GM12873 (cell line): Measurements from ENCODE around the gene NUP54.
A peak's percentile ranks its signal among the peaks of the same experiment; 100 is the strongest.

Source experiments
- CTCF ChIP-seq: IDR thresholded peaks from 2 replicates; pipeline ENCODE4 v1.5.1; 2012; ENCODE audit warnings: low read depth, mild to moderate bottlenecking, moderate library complexity, low read length, control low read depth; ENCODE audit not compliant: insufficient read depth; ENCODE audit errors: missing control alignments

Gene NUP54

GRCh38 chr4:76188149-76188548, 40.0 kb upstream of the NUP54 start:
- TF ChIP-seq CTCF: no peak

GRCh38 chr4:76187152-76187551, 39.0 kb upstream of the NUP54 start:
- TF ChIP-seq CTCF: no peak

- TF ChIP-seq CTCF: no peak
Observed at GRCh38 chr4:76182463-76182862, 34.3 kb upstream of the NUP54 start.

GRCh38 chr4:76179398-76180318, 31.5 kb upstream of the NUP54 start:
- TF ChIP-seq CTCF: peak; percentile 90

- no peak for TF ChIP-seq CTCF
Observed at GRCh38 chr4:76178296-76178695, 30.1 kb upstream of the NUP54 start.

GRCh38 chr4:76177709-76178108, 29.5 kb upstream of the NUP54 start:
- no peak for TF ChIP-seq CTCF

- no peak for TF ChIP-seq CTCF
Observed at GRCh38 chr4:76175336-76175735, 27.1 kb upstream of the NUP54 start.
